ENCODE measurements around the gene GALM.

The GALM gene

GRCh38 chr2:38691994-38692393 lies 26.1 kb downstream of the GALM start:
- TF ChIP-seq FOXP2 (optimal IDR thresholded peaks at IDR 0.05; ENCODE audit: borderline replicate concordance, extremely low read depth, extremely low read length, insufficient read depth), result no peak
- TF ChIP-seq TAF1 (IDR thresholded peaks at IDR 0.05; ENCODE audit: borderline replicate concordance, insufficient read depth, low read length), result no peak
- TF ChIP-seq REST (IDR thresholded peaks at IDR 0.05; ENCODE audit: insufficient read depth in 1 of 2, low read depth in 2 of 2, low read length in 2 of 2), result no peak
- TF ChIP-seq POLR2AphosphoS5 (IDR thresholded peaks at IDR 0.05; ENCODE audit: low read depth, low read length), result no peak
- TF ChIP-seq SIN3A (IDR thresholded peaks at IDR 0.05; ENCODE audit: borderline replicate concordance, insufficient read depth, low read length), result no peak

GRCh38 chr2:38692636-38693318 lies 26.9 kb downstream of the GALM start:
- TF ChIP-seq REST (IDR thresholded peaks at IDR 0.05; ENCODE audit: insufficient read depth in 1 of 2, low read depth in 2 of 2, low read length in 2 of 2) (no peak), FOXP2 (optimal IDR thresholded peaks at IDR 0.05; ENCODE audit: borderline replicate concordance, extremely low read depth, extremely low read length, insufficient read depth) (no peak), POLR2AphosphoS5 (IDR thresholded peaks at IDR 0.05; ENCODE audit: low read depth, low read length) (no peak), SIN3A (IDR thresholded peaks at IDR 0.05; ENCODE audit: borderline replicate concordance, insufficient read depth, low read length) (no peak), TAF1 (IDR thresholded peaks at IDR 0.05; ENCODE audit: borderline replicate concordance, insufficient read depth, low read length) (no peak)

GRCh38 chr2:38697116-38697840 lies 31.4 kb downstream of the GALM start:
- TF ChIP-seq FOXP2 (optimal IDR thresholded peaks at IDR 0.05; ENCODE audit: borderline replicate concordance, extremely low read depth, extremely low read length, insufficient read depth) (no peak), POLR2AphosphoS5 (IDR thresholded peaks at IDR 0.05; ENCODE audit: low read depth, low read length) (no peak), REST (IDR thresholded peaks at IDR 0.05; ENCODE audit: insufficient read depth in 1 of 2, low read depth in 2 of 2, low read length in 2 of 2) (no peak), SIN3A (IDR thresholded peaks at IDR 0.05; ENCODE audit: borderline replicate concordance, insufficient read depth, low read length) (no peak), TAF1 (IDR thresholded peaks at IDR 0.05; ENCODE audit: borderline replicate concordance, insufficient read depth, low read length) (no peak)

GRCh38 chr2:38698467-38699003 lies 32.6 kb downstream of the GALM start:
- TF ChIP-seq SIN3A (IDR thresholded peaks at IDR 0.05; ENCODE audit: borderline replicate concordance, insufficient read depth, low read length) (no peak), FOXP2 (optimal IDR thresholded peaks at IDR 0.05; ENCODE audit: borderline replicate concordance, extremely low read depth, extremely low read length, insufficient read depth) (no peak)

- no peak for TF ChIP-seq TAF1 (IDR thresholded peaks at IDR 0.05; ENCODE audit: borderline replicate concordance, insufficient read depth, low read length)
- no peak for TF ChIP-seq SIN3A (IDR thresholded peaks at IDR 0.05; ENCODE audit: borderline replicate concordance, insufficient read depth, low read length)
- no peak for TF ChIP-seq FOXP2 (optimal IDR thresholded peaks at IDR 0.05; ENCODE audit: borderline replicate concordance, extremely low read depth, extremely low read length, insufficient read depth)
- TF ChIP-seq POLR2AphosphoS5 (IDR thresholded peaks at IDR 0.05; ENCODE audit: low read depth, low read length), result no peak
- no peak for TF ChIP-seq REST (IDR thresholded peaks at IDR 0.05; ENCODE audit: insufficient read depth in 1 of 2, low read depth in 2 of 2, low read length in 2 of 2)
These were observed 34.3 kb downstream of the GALM start for GRCh38 chr2:38700113-38700785.

Data from PFSK-1 (cell line).